Activated CD8-positive, alpha-beta memory T cell treated with anti-CD3 and anti-CD28 coated beads, Interleukin-2, amount 50 U/mL, for 1 hour (primary cell): ENCODE results near the gene DDIAS.
A peak's percentile ranks its signal among the peaks of the same experiment; 100 is the strongest.
"Not testable (repeated sequence)": the region's sequence is repeated elsewhere in the genome, so short reads cannot be mapped to it uniquely, and the experiment has no call there.

ENCODE experiments used
- DNase-seq: peaks from one replicate; pipeline ENCODE4 v3.0.0-alpha.2; 2020; ENCODE audit errors: extremely low read depth

Gene DDIAS

GRCh38 chr11:82889133-82890001 lies 12.2 kb upstream of the DDIAS start:
- DNase-seq: no peak

GRCh38 chr11:82890002-82890341 lies 11.6 kb upstream of the DDIAS start:
- no peak for DNase-seq

DNA sequence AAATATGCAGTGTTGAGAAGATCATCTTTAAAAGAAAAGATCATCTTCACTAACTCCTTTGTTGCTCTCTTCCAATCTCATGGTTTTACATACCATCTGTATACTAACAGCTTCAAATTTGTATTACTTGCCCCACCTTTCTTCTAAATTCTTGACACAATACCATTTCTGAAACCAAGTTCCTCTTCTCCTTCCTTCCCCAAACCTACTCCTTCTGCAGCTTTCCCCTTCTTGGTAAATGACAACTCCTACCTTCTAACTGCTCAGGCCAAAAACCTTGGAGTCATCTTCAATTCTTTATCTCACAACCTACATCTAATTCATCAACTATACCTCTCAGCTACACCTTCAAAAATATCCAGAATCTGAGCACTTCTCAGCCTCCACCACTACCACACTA lies 10.6 kb upstream of the DDIAS start:
- no peak for DNase-seq

DNA sequence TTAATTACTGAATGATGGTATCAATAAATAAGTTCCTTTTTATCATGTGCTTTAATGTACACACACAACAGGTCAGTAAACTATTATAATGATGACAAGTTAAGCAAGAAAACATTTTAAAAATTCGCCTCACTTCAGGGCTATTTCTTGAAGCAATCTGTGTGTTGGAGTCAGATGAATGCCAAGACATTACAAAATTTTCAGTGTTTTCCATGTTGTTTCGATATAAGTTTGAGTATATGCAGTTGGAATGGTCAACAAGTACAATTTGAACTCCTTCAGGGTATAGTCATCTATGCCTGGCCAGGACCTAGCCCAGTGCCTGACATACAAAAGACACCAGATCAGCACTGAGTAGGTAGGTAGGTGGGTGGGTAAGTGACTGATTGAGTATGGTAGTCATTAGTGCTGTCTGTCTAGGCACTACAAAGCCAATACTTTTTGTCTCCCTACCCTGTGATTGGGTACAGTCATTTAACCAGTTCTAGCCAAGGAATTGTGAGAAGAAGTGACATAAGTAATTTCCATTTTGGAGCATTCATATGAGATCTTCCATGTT lies 8.8 kb upstream of the DDIAS start:
- DNase-seq: no peak

- no peak for DNase-seq
Measured at GRCh38 chr11:82895437-82896091, 6.0 kb upstream of the DDIAS start.

DNA sequence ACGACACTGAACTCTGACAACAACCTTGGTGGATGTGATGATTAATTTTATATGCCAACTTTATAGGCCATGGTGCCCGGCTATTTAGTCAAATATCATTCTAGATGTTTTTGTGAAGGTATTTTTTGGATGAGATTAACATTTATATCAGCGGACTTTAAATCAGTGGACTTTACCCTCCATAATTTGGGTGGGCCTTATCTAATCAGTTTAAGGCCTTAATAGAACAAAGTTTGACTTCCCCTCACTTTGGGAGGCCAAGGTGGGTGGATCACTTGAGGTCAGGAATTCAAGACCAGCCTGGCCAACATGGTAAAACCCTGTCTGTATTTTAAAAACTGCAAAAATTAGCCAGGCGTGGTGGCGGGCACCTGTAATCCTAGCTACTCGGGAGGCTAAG lies 5.4 kb upstream of the DDIAS start:
- DNase-seq: no peak

DNA sequence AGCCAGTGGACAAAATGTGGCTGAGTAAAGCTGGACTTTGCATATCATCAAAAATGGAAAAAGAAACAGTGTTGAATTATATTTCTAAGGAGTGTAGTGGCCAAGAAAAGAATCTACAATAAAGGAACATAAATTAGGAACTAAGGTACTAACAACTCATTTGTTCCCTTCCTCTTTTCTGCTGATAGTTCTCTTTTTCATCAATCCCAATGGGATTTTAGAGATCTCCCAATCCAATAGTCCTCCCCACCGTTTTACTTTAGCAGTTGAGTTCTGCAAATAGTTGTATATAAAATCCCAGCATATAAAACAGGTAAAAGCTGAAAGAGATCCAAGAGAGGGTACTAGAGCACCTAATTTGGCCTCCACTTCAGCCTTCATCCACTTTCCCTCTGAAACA lies 3.3 kb upstream of the DDIAS start:
- no peak for DNase-seq

DNA sequence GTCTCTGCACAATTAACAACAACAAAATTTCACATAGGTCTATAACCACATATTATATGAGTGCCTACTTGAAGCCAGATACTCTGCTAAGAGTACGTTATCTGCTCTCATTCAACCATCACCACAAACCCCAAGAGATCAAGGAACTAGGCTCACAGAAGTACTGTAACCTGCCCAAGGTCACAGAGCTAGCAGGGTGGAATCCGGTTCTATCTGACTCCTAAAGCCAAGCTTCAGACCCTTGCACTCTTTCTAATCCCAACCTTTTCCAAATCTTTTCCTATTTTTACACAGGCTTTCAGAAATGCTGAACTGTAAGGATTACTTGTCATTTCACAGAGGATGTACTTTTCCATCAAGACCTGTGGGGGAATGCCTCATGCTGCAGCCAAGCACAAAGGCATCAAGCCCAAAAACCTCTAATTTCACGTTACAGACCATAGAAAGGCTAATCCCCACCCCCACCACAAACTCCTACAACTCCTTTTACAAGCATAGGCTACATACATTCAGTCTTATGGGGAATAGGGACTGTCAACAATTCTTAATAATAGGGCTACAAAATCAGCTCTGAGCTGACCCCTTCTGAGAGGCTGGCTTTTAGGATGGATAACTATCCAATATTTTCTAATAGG lies 2.2 kb upstream of the DDIAS start:
- DNase-seq: no peak

GRCh38 chr11:82899957-82900276 lies 1.6 kb upstream of the DDIAS start:
- DNase-seq: no peak

- peak; percentile 88 for DNase-seq
Measured at GRCh38 chr11:82900277-82901164, 1.0 kb upstream of the DDIAS start, which contains the start of gene PRCP. Gene PRCP, minus strand, starts transcription at chr11:82900430. Its CDS starts 28 bp downstream, at chr11:82900402.

- no peak for DNase-seq
Measured at GRCh38 chr11:82901922-82902485, 468 bp downstream of the DDIAS start.

DNA sequence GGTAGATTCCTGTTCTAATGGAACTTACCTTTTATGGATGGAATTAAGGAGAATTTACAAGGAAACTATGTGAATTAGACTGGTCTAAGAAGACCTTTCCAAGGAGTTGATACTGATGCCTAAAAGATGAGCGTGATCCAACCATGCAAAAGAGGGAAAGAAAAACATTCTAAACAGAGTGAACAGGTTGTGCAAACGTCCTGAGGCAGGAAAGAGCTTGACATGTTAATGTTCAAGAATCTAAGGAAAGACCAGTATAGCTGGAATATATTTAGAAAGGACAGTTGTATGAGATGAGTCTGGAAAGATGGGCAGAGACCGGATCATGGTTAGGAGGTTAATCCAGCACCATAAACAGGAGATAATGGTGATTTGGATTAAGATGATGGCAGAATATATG lies 1.3 kb downstream of the DDIAS start:
- DNase-seq: no peak

GRCh38 chr11:82903843-82904586 lies 2.5 kb downstream of the DDIAS start:
- no peak for DNase-seq

DNA sequence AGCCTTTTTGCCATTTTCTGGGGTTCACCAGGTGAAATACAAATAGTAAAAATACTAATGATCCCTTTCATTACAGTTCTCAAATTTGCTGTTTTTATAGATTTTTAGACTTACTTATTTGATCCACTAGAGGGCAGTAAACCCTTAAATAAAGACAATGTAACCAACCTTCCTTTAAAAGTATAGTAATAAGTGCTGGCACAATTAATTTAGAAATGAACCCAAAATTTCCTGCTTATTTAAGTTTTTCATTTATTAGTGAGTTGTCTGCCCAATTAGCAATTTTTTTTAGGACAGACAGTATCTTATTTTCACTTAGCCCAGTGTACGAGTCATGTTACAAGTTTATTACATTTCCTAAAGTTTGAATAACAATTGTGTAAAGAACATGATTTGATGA lies 4.7 kb downstream of the DDIAS start:
- DNase-seq: no peak

GRCh38 chr11:82906931-82907330 lies 5.4 kb downstream of the DDIAS start:
- no peak for DNase-seq

GRCh38 chr11:82907371-82907770 lies 5.8 kb downstream of the DDIAS start:
- no peak for DNase-seq

GRCh38 chr11:82908311-82908710 lies 6.8 kb downstream of the DDIAS start:
- DNase-seq: no peak

- DNase-seq: no peak
Measured at GRCh38 chr11:82909015-82909640, 7.6 kb downstream of the DDIAS start.

GRCh38 chr11:82919786-82920185 lies 18.2 kb downstream of the DDIAS start:
- not testable (repeated sequence) for DNase-seq

GRCh38 chr11:82920227-82920626 lies 18.7 kb downstream of the DDIAS start:
- not testable (repeated sequence) for DNase-seq
